NCI-H2196 treated with DMSO at 0.1 percent for 48 hours (cell line): ENCODE measurements around the gene WDFY2.

Experiments
- DNase-seq: peaks from one replicate; lab custom pipeline; 2025; ENCODE audit not compliant: unreplicated experiment; lab: John Stamatoyannopoulos, UW

Gene WDFY2

GRCh38 chr13:51729866-51730553 is 145.7 kb downstream of the WDFY2 start:
- DNase-seq = no peak

GRCh38 chr13:51730927-51731326 is 146.7 kb downstream of the WDFY2 start:
- DNase-seq = no peak

DNA sequence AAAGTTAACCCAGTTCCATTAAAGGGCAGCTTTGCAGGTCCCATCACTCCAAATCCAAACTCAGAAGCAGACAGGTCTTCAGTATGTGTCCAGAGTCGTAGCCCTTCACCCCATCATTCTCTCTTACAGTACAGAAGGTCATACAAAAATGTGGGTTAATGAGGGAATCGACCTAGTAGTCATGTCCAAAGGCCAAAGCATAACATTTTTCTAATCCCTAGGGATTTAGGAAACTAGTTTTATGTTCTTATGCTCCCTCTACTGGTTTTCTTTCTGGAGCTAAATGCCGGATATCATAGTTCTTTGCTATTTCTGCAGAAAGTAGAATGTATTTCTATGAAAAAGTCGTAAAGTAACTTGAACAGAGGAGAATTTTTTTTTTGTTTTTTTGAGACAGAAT is 147.5 kb downstream of the WDFY2 start:
- no peak for DNase-seq

GRCh38 chr13:51733374-51734298 is 149.4 kb downstream of the WDFY2 start:
- no peak for DNase-seq

DNA sequence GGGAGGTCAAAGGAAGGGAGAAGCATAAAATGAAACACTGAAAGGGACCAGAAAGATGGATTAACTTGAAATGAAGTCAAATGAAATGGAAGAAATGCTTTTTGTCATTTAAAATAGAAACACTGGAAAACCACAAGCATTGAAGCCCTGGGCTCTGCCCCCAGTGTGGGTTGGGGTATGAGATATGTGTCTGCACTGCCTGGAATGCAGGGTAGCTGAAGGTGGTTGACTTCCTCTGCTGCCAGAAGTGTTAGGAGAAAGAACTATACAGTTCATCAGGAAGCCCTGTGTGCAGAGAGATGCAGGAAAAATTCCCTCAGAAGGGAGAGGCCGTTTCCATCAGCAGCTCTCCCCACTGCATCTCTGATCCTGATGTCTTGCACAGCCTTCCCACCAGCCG is 150.5 kb downstream of the WDFY2 start:
- DNase-seq = no peak

DNA sequence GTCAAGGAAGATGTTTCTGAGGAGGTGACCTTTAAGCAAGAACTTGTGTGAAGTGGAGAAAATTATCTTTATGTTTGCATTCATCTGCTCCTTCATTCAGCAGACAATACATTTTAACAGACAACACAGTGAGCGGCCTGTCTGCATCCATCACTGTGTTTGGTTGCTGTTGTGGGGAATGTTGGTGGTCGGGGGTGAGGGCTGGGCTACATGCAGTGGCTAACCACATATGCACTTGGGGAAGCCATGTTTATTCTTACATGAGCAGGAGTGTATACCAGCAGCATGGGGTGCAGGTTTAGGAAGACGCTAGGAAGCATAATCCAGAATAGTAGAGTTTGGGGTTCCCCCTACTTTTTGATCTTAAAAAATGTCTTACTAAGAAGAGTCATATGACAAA is 153.3 kb downstream of the WDFY2 start:
- DNase-seq = no peak

- DNase-seq = no peak
These were observed 154.1 kb downstream of the WDFY2 start for GRCh38 chr13:51738226-51738905.

DNA sequence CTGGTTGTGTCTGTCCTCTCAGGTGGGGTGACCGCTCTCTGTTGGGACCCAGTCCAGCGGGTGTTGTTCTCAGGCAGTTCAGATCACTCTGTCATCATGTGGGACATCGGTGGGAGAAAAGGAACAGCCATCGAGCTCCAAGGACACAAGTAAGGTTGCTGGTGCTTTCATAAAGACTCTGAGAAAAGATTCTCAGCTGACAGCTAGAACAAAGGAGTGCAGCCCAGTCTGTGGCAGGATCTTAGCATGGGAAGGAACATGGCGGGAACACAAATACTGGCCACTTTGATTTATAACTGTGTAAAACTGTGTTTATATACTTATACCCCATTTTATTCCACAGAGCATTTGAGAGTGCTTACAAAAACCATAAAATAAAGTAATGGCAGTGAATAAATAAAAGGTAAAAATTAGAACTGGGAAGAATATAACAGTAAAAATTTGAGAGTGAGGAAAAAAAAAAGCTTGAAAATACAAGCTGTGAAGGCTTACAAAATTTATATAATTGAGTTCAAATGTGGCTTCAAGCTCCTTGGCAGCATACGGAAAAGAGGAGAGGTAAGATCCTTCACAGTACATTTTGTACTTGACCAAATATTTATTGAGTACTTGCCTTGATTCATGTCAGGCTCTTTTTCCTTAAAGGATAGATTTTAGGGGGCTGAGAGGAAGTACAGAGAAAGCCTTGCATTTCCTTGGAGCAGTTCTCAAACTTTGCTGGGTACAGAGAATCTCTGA is 154.9 kb downstream of the WDFY2 start:
- DNase-seq = no peak

DNA sequence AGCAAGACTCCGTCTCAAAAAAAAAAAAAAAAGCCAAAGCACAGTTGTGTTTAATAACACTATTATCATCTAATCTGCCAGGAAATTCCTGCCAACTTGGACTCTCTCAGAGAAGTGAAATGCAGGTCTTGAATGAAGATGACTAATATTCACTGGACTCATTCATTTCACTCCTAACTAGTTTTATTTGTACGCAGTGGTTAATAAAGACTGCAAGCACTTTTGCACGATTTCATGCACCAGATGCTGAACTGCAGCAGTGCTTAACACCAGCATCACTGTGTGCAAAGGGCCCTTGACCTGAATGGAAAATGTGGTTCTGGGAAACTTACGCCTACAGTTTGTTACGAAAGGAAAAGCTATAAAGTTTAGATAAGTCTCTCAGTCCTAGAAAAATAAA is 156.4 kb downstream of the WDFY2 start:
- DNase-seq = no peak

DNA sequence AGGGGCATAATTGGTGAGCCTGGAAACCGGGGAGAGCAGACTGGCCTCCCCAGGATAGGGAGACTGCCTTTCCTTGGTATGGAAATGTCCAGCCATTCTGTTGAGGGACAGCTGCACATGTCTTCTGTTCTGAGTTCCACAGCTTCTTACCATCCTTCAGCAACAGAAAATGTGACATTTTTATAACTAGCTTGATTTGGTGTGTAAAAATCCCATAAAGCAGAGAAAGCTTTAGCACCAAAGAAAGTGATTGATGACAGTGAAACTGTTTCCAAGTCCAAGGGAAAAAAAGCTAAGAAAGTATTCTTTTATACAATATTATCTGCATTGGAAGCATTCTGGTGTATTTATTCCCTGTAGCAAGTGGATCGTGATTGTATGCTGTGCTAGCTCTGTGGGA is 157.8 kb downstream of the WDFY2 start:
- DNase-seq = no peak

DNA sequence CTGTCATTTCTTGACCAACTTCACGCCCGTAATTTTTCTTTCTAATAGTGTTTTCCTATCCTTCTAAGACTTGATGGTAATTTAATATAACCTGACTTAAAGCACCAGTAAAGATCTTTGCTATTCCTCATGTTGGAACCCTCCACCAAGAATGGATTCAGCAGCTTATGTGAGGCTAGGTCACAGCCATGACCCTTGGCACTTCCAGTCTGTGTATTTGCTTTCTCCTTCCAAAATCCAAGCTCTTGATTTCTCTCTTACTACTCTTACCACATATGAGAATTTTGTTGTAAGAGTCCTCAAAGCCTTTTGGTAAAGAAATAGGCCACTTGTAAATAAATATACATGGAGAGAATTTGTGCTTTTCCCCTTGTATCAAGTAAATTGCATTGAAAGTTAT is 158.3 kb downstream of the WDFY2 start:
- no peak for DNase-seq

DNA sequence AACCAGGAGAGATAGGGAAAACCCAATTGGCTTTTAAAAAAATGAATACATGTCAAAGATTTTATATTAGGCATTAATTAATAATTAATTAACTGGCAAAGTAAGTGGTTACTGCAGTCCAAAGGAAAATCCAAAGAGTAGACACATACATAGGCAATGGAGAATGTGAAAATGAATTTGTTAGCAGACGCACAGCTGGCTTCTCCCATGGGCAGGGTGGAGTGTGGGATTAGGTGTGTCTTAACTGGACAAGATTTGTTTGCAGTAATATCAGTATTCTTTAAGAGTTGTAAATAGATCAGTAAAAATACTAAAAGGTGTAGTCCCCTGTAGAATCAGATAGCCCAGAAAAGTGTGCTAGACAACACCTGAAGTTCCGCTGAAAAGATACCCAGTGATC is 161.0 kb downstream of the WDFY2 start:
- DNase-seq = no peak

DNA sequence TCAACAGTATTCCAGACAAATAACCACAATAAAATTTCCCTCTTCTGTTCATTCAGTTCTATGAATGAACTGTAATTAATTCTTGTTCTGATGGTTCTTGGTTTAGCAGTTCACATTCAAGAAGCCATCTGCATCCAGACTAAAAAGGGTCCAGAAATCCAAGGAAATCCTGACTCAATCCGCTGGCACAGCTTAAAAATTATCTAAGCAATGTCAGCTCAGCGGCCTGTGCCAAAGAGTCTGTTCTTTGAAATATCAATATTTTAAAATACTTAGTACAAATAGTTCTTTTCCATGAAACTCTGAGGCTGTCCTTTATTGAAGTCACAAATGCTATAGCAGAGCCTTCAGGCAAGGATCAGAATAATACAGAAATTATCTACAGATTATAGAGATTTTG is 162.5 kb downstream of the WDFY2 start:
- DNase-seq = no peak

- DNase-seq = no peak
These were observed 163.5 kb downstream of the WDFY2 start for GRCh38 chr13:51747438-51748434.

DNA sequence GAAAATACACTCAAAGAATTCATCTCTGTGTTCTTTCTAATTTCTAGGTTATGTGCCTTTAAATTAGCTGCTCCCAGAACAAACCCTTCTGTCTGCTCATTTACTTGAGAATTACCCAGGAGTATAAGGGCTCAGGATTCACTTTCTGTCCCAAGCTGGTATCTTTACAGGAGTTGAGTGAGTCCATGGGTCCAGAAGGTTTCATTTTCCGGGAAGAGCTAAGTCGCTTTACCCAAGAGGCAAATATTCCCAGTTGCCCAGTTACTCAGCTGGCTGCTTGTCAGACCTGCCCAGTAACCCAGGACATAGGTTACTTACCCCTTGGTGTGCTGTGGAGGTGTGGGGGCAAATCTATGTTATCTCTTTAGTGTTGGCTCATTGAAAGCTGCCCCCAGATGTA is 172.4 kb downstream of the WDFY2 start:
- no peak for DNase-seq

- DNase-seq = no peak
These were observed 174.4 kb downstream of the WDFY2 start for GRCh38 chr13:51758691-51759090.

- DNase-seq = no peak
These were observed 175.0 kb downstream of the WDFY2 start for GRCh38 chr13:51759240-51759639.

GRCh38 chr13:51760592-51760991 is 176.3 kb downstream of the WDFY2 start:
- DNase-seq = no peak

- DNase-seq = no peak
These were observed 177.5 kb downstream of the WDFY2 start for GRCh38 chr13:51761643-51762350.
